ENCODE results near the gene SHISA3. TPM values are rescaled to one million over a fixed set of nuclear protein-coding genes. Genes with fewer than 3 reads are reported as not detected.

The SHISA3 gene
- total and polyA plus RNA-seq, 10 donors: 0.34 to 1.2 (median 0.53) TPM; not detected in 2

DNA sequence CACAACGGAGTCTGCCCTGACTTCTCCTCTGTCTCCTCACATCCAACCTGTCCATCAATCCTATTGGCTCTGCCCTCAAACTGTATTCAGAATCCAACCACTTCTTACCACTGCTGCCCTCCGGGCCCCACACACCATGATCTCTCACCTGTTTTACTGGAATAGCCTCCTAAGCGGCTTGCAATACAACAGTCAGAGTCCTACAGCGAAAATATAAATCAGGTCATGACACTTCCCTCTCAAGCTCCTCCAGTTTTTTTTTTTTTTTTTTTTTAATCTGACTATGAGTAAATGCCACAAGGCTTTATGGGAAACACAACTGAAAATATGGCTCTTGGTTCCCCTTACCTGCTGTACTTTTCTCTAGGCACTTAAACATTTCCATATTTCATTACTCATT, 42.8 kb downstream of the SHISA3 start:
- no peak for DNase-seq
- TF ChIP-seq POLR2A (IDR thresholded peaks at IDR 0.05): no peak
- TF ChIP-seq, protein P1, sequence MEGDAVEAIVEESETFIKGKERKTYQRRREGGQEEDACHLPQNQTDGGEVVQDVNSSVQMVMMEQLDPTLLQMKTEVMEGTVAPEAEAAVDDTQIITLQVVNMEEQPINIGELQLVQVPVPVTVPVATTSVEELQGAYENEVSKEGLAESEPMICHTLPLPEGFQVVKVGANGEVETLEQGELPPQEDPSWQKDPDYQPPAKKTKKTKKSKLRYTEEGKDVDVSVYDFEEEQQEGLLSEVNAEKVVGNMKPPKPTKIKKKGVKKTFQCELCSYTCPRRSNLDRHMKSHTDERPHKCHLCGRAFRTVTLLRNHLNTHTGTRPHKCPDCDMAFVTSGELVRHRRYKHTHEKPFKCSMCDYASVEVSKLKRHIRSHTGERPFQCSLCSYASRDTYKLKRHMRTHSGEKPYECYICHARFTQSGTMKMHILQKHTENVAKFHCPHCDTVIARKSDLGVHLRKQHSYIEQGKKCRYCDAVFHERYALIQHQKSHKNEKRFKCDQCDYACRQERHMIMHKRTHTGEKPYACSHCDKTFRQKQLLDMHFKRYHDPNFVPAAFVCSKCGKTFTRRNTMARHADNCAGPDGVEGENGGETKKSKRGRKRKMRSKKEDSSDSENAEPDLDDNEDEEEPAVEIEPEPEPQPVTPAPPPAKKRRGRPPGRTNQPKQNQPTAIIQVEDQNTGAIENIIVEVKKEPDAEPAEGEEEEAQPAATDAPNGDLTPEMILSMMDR (IDR thresholded peaks at IDR 0.05 in 8 of 11, conservative IDR thresholded peaks at IDR 0.05 in 3 of 11): no peak
- no peak for TF ChIP-seq POLR2AphosphoS5 (IDR thresholded peaks at IDR 0.05)
- Histone ChIP-seq H3K4me1 (no peaks in the 10 kb centered on the region), H3K9me3 (no peaks in the 10 kb centered on the region), H3K36me3 (peaks cover 0 to 96% (median 25%) of the 10 kb centered on the region in 6 donors), H3K27ac (no peak overlapping the region), H3K27me3 (replicated peaks in 1 of 7) (no peaks in the 10 kb centered on the region), H3K4me3 (no peak overlapping the region)
- 94 to 99% (median 98%) methylated on average over 4 of the region's 4 CpGs for WGBS, 5 donors
- intact Hi-C loops (cut with DNase I; ENCODE audit: low total_unique reads): no loop called here

DNA sequence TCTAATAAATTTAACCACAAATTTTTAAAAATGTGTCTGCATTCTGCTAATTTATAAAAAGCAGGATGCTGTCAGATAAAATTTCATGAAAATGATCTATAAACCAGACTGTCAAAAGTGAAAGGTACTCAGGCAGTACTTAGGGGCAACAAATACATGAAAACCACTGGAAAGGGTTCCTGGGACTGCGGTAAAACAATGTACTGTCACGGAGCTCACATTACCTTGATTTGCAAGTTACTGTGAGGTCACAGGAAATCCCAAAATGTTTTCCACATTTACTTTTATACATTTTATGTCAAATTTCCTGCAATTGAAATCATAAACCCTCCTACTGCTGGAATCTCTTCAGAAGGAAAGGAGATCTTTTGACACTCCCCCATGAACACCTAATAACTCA, 45.3 kb downstream of the SHISA3 start:
- 78 to 86% (median 84%) methylated on average over 2 of the region's 2 CpGs for WGBS, 5 donors
- DNase-seq: no peak

DNA sequence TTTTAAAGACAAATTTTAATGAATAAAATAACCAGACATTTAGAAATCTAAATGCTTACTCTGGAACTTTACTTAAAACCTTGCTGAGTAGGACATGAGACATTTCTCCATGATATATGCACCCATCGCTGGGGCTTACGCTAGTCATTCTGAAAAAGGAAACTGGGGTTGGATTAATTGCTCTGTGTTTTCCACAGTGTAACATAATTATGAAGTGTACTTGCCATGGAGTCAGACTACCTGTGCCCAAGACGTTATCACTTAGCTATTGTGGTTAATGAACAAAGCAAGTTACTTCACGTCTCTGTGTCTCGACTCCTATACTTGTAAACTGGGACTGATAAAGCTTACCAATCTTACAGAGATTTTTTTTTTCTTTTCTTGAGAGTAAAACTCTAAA, 47.8 kb downstream of the SHISA3 start:
- no peak for TF ChIP-seq POLR2A (IDR thresholded peaks at IDR 0.05)
- TF ChIP-seq, protein P1 (IDR thresholded peaks at IDR 0.05 in 8 of 11, conservative IDR thresholded peaks at IDR 0.05 in 3 of 11): no peak
- no peak for TF ChIP-seq POLR2AphosphoS5 (IDR thresholded peaks at IDR 0.05)
- Histone ChIP-seq H3K4me1 (no peaks in the 10 kb centered on the region), H3K9me3 (no peaks in the 10 kb centered on the region), H3K27ac (no peak overlapping the region), H3K36me3 (peaks cover 7 to 95% (median 23%) of the 10 kb centered on the region in 6 donors), H3K4me3 (no peak overlapping the region), H3K27me3 (replicated peaks in 1 of 7) (no peaks in the 10 kb centered on the region)
- no peak for DNase-seq
- intact Hi-C loops (cut with DNase I; ENCODE audit: low total_unique reads): no loop called here
- 76 to 95% (median 88%) methylated on average over 5 of the region's 5 CpGs for WGBS, 5 donors

More for the DNA sequence above, 45.3 kb downstream of the SHISA3 start:
- TF ChIP-seq POLR2AphosphoS5 (IDR thresholded peaks at IDR 0.05) (no peak), POLR2A (IDR thresholded peaks at IDR 0.05) (no peak)
- TF ChIP-seq, protein P1 (IDR thresholded peaks at IDR 0.05 in 8 of 11, conservative IDR thresholded peaks at IDR 0.05 in 3 of 11): no peak
- Histone ChIP-seq H3K4me3 (no peak overlapping the region), H3K27me3 (replicated peaks in 1 of 7) (no peaks in the 10 kb centered on the region), H3K36me3 (peaks cover 7 to 98% (median 27%) of the 10 kb centered on the region in 6 donors), H3K4me1 (no peaks in the 10 kb centered on the region), H3K9me3 (no peaks in the 10 kb centered on the region), H3K27ac (no peak overlapping the region)
- intact Hi-C loops (cut with DNase I; ENCODE audit: low total_unique reads): no loop called here

DNA sequence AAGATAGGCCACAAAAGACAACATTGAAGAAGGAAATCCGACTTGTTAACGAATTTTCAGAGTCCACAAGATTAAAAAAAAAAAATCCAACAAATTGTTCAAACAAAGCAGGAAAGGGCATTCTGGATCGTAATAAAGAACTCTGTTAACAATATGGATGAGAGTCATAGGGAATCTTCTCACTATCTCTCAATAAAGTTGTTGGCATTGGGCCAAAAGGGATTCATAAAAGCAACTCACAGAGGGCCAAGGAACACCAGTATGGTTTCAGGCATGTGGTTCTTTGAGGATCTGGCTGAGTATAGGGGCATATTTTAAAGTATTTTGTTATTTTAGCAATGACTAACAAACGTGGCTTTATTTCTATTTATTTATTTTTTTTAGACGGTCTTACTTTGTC, 49.5 kb downstream of the SHISA3 start:
- WGBS, 5 donors: 65 to 76% (median 69%) methylated on average over 5 of the region's 5 CpGs
- intact Hi-C loops (cut with DNase I; ENCODE audit: low total_unique reads): no loop called here
- TF ChIP-seq POLR2AphosphoS5 (IDR thresholded peaks at IDR 0.05) (no peak), POLR2A (IDR thresholded peaks at IDR 0.05) (no peak)
- TF ChIP-seq, protein P1 (IDR thresholded peaks at IDR 0.05 in 8 of 11, conservative IDR thresholded peaks at IDR 0.05 in 3 of 11): no peak

More for the DNA sequence above, 49.5 kb downstream of the SHISA3 start:
- H3K27ac ChIP-seq: no peak overlapping the region
- H3K27me3 ChIP-seq (replicated peaks in 1 of 7): no peaks in the 10 kb centered on the region
- no peaks in the 10 kb centered on the region for H3K4me1 ChIP-seq
- DNase-seq: no peak
- no peak overlapping the region for H3K4me3 ChIP-seq
- no peaks in the 10 kb centered on the region for H3K9me3 ChIP-seq
- peaks cover 7 to 99% (median 34%) of the 10 kb centered on the region in 6 donors for H3K36me3 ChIP-seq

Other genes with a start within 250 kb of the SHISA3 start
- 1 to 10 TPM; 3.7 to 8.3 (median 5.5) TPM for gene BEND4, start 244.8 kb upstream of the SHISA3 start, total RNA-seq
- gene BEND4, start 244.8 kb upstream of the SHISA3 start, polyA plus RNA-seq: 1 to 10 TPM; 1.1 to 1.8 (median 1.5) TPM

Data from spleen (tissue), 11 donors.